Lower leg skin (tissue), 4 donors: ENCODE results near the gene ING3. TPM values are rescaled to one million over a fixed set of nuclear protein-coding genes. Genes with fewer than 3 reads are reported as not detected.

ENCODE experiments used
- DNase-seq, 2 donors: peaks; one replicate each; pipeline ENCODE4 v3.0.0-alpha.2; 2019; ENCODE audit warnings: low spot score in 2 of 2
- H3K4me3 ChIP-seq: fragments of 200-600 bp; sonication (generic); 2 replicates; pipeline ENCODE4 v1.5.1; 2017; ENCODE audit warnings: mild to moderate bottlenecking, low read depth; ENCODE audit not compliant: poor library complexity, severe bottlenecking
- CTCF ChIP-seq, 3 donors: fragments of 450-650 bp; IDR thresholded peaks; one replicate each; pipeline ENCODE4 v1.5.1; 2016; ENCODE audit warnings: antibody characterized with exemption in 3 of 3, mild to moderate bottlenecking in 3 of 3, moderate library complexity in 2 of 3
- POLR2A ChIP-seq, 2 donors: fragments of 450-650 bp; IDR thresholded peaks; one replicate each; pipeline ENCODE4 v1.6.1; 2016 to 2017; ENCODE audit warnings: antibody characterized with exemption in 2 of 2, mild to moderate bottlenecking in 1 of 2, moderate library complexity in 1 of 2
- WGBS, 2 donors: methylation state at CpG; one replicate each; pipeline ENCODE4 v1.1.5; 2018; 5-methylcytosine and 5-hydroxymethylcytosine counted together
- intact Hi-C: fragments of 100-400 bp; cut with DNase I; formaldehyde crosslinking; loops from one replicate; pipeline ENCODE4 v1.15.0; 2023; ENCODE audit warnings: low total_unique reads
- total RNA-seq, 4 donors: library from RNA; depleted of rRNA; stranded (reverse); fragments of >200 nt; gene quantifications; one replicate each; pipeline ENCODE4 v1.1.0, GENCODE V29; 2016

Gene ING3
- total RNA-seq, 4 donors from 2014 or later = 6.6 to 11.4 (median 9.8) TPM

GRCh38 chr7:120984406-120984805 is 33.8 kb downstream of the ING3 start:
- no peak for DNase-seq
- no peak overlapping the region for H3K4me3 ChIP-seq
- intact Hi-C loops = loop anchor here (10.0 kb wide), 1 partner anchor 100 kb away; no protein-coding TSS in a partner anchor
- TF ChIP-seq POLR2A (IDR thresholded peaks at IDR 0.05) (no peak), CTCF (IDR thresholded peaks at IDR 0.05) (no peak)
- WGBS, 2 donors = 95 to 98% methylated on average over 3 of the region's 3 CpGs

GRCh38 chr7:120985130-120985758 is 34.7 kb downstream of the ING3 start:
- 41 to 67% methylated on average over 2 of the region's 2 CpGs for WGBS, 2 donors
- intact Hi-C loops = loop anchor here (10.0 kb wide), 1 partner anchor 100 kb away; no protein-coding TSS in a partner anchor

GRCh38 chr7:120985839-120986238 is 35.3 kb downstream of the ING3 start:
- DNase-seq = no peak
- intact Hi-C loops = loop anchor here (10.0 kb wide), 1 partner anchor 99 kb away; no protein-coding TSS in a partner anchor
- no peak overlapping the region for H3K4me3 ChIP-seq
- 92 to 96% methylated on average over 2 of the region's 2 CpGs for WGBS, 2 donors
- no peak for TF ChIP-seq POLR2A (IDR thresholded peaks at IDR 0.05)
- no peak for TF ChIP-seq CTCF (IDR thresholded peaks at IDR 0.05)

More at GRCh38 chr7:120985130-120985758, 34.7 kb downstream of the ING3 start:
- H3K4me3 ChIP-seq = no peak overlapping the region
- no peak for DNase-seq
- TF ChIP-seq POLR2A (IDR thresholded peaks at IDR 0.05) = no peak
- no peak for TF ChIP-seq CTCF (IDR thresholded peaks at IDR 0.05)

- 86 to 94% methylated on average over 2 of the region's 2 CpGs for WGBS, 2 donors
- intact Hi-C loops = loop anchor here (10.0 kb wide), 1 partner anchor 98 kb away; no protein-coding TSS in a partner anchor
- TF ChIP-seq POLR2A (IDR thresholded peaks at IDR 0.05) (no peak), CTCF (IDR thresholded peaks at IDR 0.05) (no peak)
- H3K4me3 ChIP-seq = no peak overlapping the region
- DNase-seq = no peak
Observed at GRCh38 chr7:120986650-120987049, 36.1 kb downstream of the ING3 start.

- intact Hi-C loops = loop anchor here (10.0 kb wide), 1 partner anchor 98 kb away; no protein-coding TSS in a partner anchor
- 1 to 2% methylated on average over 3 of the region's 3 CpGs for WGBS, 2 donors
Observed at GRCh38 chr7:120987280-120987679, 36.7 kb downstream of the ING3 start.

More at GRCh38 chr7:120987280-120987679, 36.7 kb downstream of the ING3 start:
- TF ChIP-seq CTCF (IDR thresholded peaks at IDR 0.05) (no peak), POLR2A (IDR thresholded peaks at IDR 0.05) (no peak)
- no peak overlapping the region for H3K4me3 ChIP-seq
- no peak for DNase-seq
